Glomerular visceral epithelial cell (primary cell): Measurements from ENCODE around the gene TSPY10.
"Not testable (repeated sequence)": the region's sequence is repeated elsewhere in the genome, so short reads cannot be mapped to it uniquely, and the experiment has no call there.

ENCODE experiments used
- DNase-seq: peaks from one replicate; pipeline ENCODE4 v3.0.0-alpha.2; 2016; ENCODE audit errors: extremely low spot score

Gene TSPY10

DNA sequence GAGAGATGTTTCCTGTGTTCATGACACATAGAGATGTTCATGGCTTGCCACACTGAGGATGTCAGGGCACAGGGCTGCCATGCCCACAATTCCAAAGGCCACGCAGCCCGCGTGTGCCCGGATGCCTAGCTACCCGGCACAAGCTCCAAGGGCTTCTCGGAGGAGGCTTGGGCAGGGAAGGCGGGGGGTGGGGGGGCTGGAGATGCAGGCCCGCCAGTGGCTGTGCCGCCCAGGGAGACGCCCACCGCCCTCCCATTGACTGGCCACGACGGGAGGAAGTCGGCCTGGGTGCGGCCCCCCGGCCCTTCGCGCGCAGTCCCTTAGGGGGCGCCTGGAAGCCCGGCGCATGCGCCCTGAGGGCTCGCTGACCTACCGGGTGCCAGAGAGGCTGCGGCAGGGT lies at the start of gene TSPY10:
TSS of gene TSPY10 (plus strand) at position 301 of the 400 bp plus-strand sequence. CDS start at position 347, 46 bp downstream.
- not testable (repeated sequence) for DNase-seq

GRCh38 chrY:9486967-9487366 lies 40.7 kb upstream of the TSPY10 start, which contains the start of gene TSPY9:
TSS of gene TSPY9 (plus strand) at chrY:9487267. CDS start at chrY:9487313, 46 bp downstream.
- not testable (repeated sequence) for DNase-seq

DNA sequence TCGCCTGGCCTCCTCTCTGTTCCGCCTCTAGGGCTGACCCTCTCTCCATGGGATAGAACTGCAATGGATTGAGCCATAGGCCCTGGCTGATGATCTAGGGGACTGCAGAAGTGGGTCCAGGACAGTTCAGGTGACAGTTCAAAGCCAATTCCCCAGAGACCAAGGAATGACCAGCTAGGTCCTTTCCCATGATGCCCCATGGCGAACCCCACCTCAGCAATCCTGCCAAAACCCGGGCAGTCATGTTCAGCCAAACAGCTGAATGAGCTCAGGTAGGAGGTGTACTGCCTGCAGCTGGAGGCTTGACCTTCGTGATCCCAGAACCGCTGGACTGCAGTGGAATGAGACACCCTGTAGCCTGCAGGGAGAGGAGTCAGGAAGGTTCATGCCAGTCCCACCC lies 23.3 kb upstream of the TSPY10 start:
- DNase-seq = not testable (repeated sequence)

GRCh38 chrY:9516287-9516686 lies 11.4 kb upstream of the TSPY10 start:
- DNase-seq = not testable (repeated sequence)
